Body of pancreas (tissue), 4 donors: ENCODE measurements around the gene USP7. TPM values are rescaled to one million over a fixed set of nuclear protein-coding genes. Genes with fewer than 3 reads are reported as not detected.
A peak's percentile ranks its signal among the peaks of the same experiment; 100 is the strongest.

Experiments used
- ATAC-seq: fragments of 150-250 bp; one replicate; pipeline ENCODE4 v1.9.1; 2016
- DNase-seq, 4 donors: peaks; one replicate each; pipeline ENCODE4 v3.0.0-alpha.2; 2019
- H3K27ac ChIP-seq, 4 donors: fragments of 200-600 bp; sonication (generic); 1 replicate in 3 of 4; 2 replicates in 1 of 4; pipeline versions ENCODE4 v1.5.1 to v1.6.1; 2016 to 2019; ENCODE audit warnings: mild to moderate bottlenecking in 1 of 4, mixed read lengths in 1 of 4, moderate library complexity in 1 of 4
- H3K27me3 ChIP-seq, 2 donors: fragments of 200-600 bp; sonication (generic); one replicate each; pipeline ENCODE4 v1.6.0; 2016; ENCODE audit warnings: mild to moderate bottlenecking in 1 of 2
- H3K36me3 ChIP-seq, 2 donors: fragments of 200-600 bp; sonication (generic); replicated peaks in 1 of 2; 2 replicates each; pipeline ENCODE4 v1.5.1; 2016; ENCODE audit warnings: low read depth in 2 of 2; ENCODE audit not compliant: insufficient read depth in 1 of 2
- H3K4me1 ChIP-seq: fragments of 200-600 bp; sonication (generic); one replicate; pipeline ENCODE4 v1.6.0; 2016
- H3K4me3 ChIP-seq, 2 donors: fragments of 200-600 bp; sonication (generic); 1 replicate in 1 of 2; 2 replicates in 1 of 2; pipeline ENCODE4 v1.5.1; 2016 to 2019
- H3K9me3 ChIP-seq, 3 donors: fragments of 200-600 bp; sonication (generic); 1 replicate in 2 of 3; 2 replicates in 1 of 3; pipeline ENCODE4 v1.5.1; 2016
- CTCF ChIP-seq, 7 experiments: fragments of 450-650 bp in 4 of 7; fragments of 200-600 bp in 3 of 7; sonication (generic) in 3 of 7; IDR thresholded peaks; one replicate each; pipeline ENCODE4 v1.5.1; 2016 to 2019; ENCODE audit warnings: antibody characterized with exemption in 7 of 7
- POLR2A ChIP-seq, 3 donors: fragments of 450-650 bp; IDR thresholded peaks; one replicate each; pipeline ENCODE4 v1.6.1; 2016; ENCODE audit warnings: antibody characterized with exemption in 3 of 3, mild to moderate bottlenecking in 2 of 3
- WGBS, 2 donors: methylation state at CpG; one replicate each; pipeline ENCODE4 v1.1.5; 2017; 5-methylcytosine and 5-hydroxymethylcytosine counted together
- intact Hi-C: fragments of 100-400 bp; cut with DNase I; formaldehyde crosslinking; loops from one replicate; pipeline ENCODE4 v1.15.1; 2023
- total RNA-seq, 2 donors: library from RNA; depleted of rRNA; stranded (reverse); fragments of >200 nt; gene quantifications; one replicate each; pipeline ENCODE4 v1.1.0, GENCODE V29; 2016

The USP7 gene
- total RNA-seq, 2 donors from 2014 or later, result 36.1 to 38.2 TPM

GRCh38 chr16:8958344-8959167, 5.2 kb downstream of the USP7 start:
- Histone ChIP-seq H3K36me3 (no peaks in the 10 kb centered on the region), H3K27ac (peak overlapping the region in 2 of 4 donors; percentile 14 to 45)

GRCh38 chr16:8957509-8958157, 6.1 kb downstream of the USP7 start:
- no peaks in the 10 kb centered on the region for H3K36me3 ChIP-seq
- H3K4me1 ChIP-seq, result peaks cover 76% of the 10 kb centered on the region
- H3K27ac ChIP-seq, result peak overlapping the region in 2 of 4 donors; percentile 14 to 45
- no peak overlapping the region for H3K4me3 ChIP-seq
- no peaks in the 10 kb centered on the region for H3K27me3 ChIP-seq
- H3K9me3 ChIP-seq, result no peaks in the 10 kb centered on the region
- no peak for ATAC-seq
- DNase-seq, result no peak
- 72 to 74% methylated on average over 9 of the region's 9 CpGs for WGBS, 2 donors
- TF ChIP-seq CTCF (IDR thresholded peaks at IDR 0.05) (no peak), POLR2A (IDR thresholded peaks at IDR 0.05) (no peak)
- intact Hi-C loops, result no loop called here

More at GRCh38 chr16:8958344-8959167, 5.2 kb downstream of the USP7 start:
- H3K27me3 ChIP-seq, result no peaks in the 10 kb centered on the region
- 58 to 61% methylated on average over 14 of the region's 14 CpGs for WGBS, 2 donors
- no peaks in the 10 kb centered on the region for H3K9me3 ChIP-seq
- H3K4me1 ChIP-seq, result peaks cover 68% of the 10 kb centered on the region
- H3K4me3 ChIP-seq, result no peak overlapping the region
- TF ChIP-seq POLR2A (IDR thresholded peaks at IDR 0.05) (no peak), CTCF (IDR thresholded peaks at IDR 0.05) (no peak)
- ATAC-seq, result no peak
- peak in 2 of 4 donors; percentile 32 to 42 for DNase-seq
- intact Hi-C loops, result no loop called here

- peaks cover 78% of the 10 kb centered on the region for H3K4me1 ChIP-seq
- no peaks in the 10 kb centered on the region for H3K36me3 ChIP-seq
- DNase-seq (no peak), ATAC-seq (no peak)
- 69 to 79% methylated on average over 2 of the region's 2 CpGs for WGBS, 2 donors
- no peak overlapping the region for H3K4me3 ChIP-seq
- H3K27me3 ChIP-seq, result no peaks in the 10 kb centered on the region
- TF ChIP-seq POLR2A (IDR thresholded peaks at IDR 0.05), result no peak
- no peak for TF ChIP-seq CTCF (IDR thresholded peaks at IDR 0.05)
- H3K27ac ChIP-seq, result no peak overlapping the region
- H3K9me3 ChIP-seq, result no peaks in the 10 kb centered on the region
- intact Hi-C loops, result no loop called here
Measured at GRCh38 chr16:8957063-8957397, 6.7 kb downstream of the USP7 start.

- Histone ChIP-seq H3K36me3 (no peaks in the 10 kb centered on the region), H3K4me3 (no peak overlapping the region), H3K9me3 (no peaks in the 10 kb centered on the region), H3K4me1 (peaks cover 78% of the 10 kb centered on the region), H3K27ac (peak overlapping the region in 2 of 4 donors; percentile 15 to 45), H3K27me3 (no peaks in the 10 kb centered on the region)
- intact Hi-C loops, result no loop called here
- no peak for ATAC-seq
- TF ChIP-seq CTCF (IDR thresholded peaks at IDR 0.05) (no peak), POLR2A (IDR thresholded peaks at IDR 0.05) (no peak)
- 55 to 67% methylated on average over 17 to 21 of the region's 21 CpGs for WGBS, 2 donors
- peak in 1 of 4 donors; percentile 35 for DNase-seq
Measured at GRCh38 chr16:8956265-8957062, 7.2 kb downstream of the USP7 start.
